WTC11 (cell line): ENCODE results near the gene MORN2.

Source experiments
- AFF4 ChIP-seq: sonication (generic); formaldehyde crosslinking; IDR thresholded peaks from 2 replicates; pipeline ENCODE4 v1.8.1; 2023; ENCODE audit warnings: mild to moderate bottlenecking, missing genetic modification reagents, borderline replicate concordance
- IRF1 ChIP-seq: sonication (generic); formaldehyde crosslinking; IDR thresholded peaks from 2 replicates; pipeline ENCODE4 v1.8.0; 2023; ENCODE audit warnings: missing genetic modification reagents
- SMAD4 ChIP-seq: sonication (generic); formaldehyde crosslinking; IDR thresholded peaks from 2 replicates; pipeline ENCODE4 v1.8.0; 2022; ENCODE audit warnings: mild to moderate bottlenecking, missing genetic modification reagents
- USF2 ChIP-seq: sonication (generic); formaldehyde crosslinking; IDR thresholded peaks from 2 replicates; pipeline ENCODE4 v1.8.1; 2023; ENCODE audit warnings: mild to moderate bottlenecking, missing genetic modification reagents, moderate library complexity
- ZNF532 ChIP-seq: fragments of 250-450 bp; sonication (Bioruptor Pico); IDR thresholded peaks from 2 replicates; pipeline ENCODE4 v1.9.0; 2021; ENCODE audit warnings: mild to moderate bottlenecking, borderline replicate concordance

GRCh38 chr2:38830526-38831159 lies 45.1 kb upstream of the MORN2 start:
- TF ChIP-seq IRF1 (CRISPR knock-in tag) (no peak), ZNF532 (CRISPR knock-in tag) (no peak), USF2 (CRISPR knock-in tag) (no peak), AFF4 (CRISPR knock-in tag) (no peak), SMAD4 (no peak)
